HCT116 (cell line): ENCODE data around the gene ABRACL. TPM values are rescaled to one million over a fixed set of nuclear protein-coding genes. Genes with fewer than 3 reads are reported as not detected.

Experiments used
- ATAC-seq: fragments of 200-7000 bp; cut with Tn5 transposase; 2 replicates; pipeline ENCODE4 v1.9.1; 2020; ENCODE audit warnings: mild to moderate bottlenecking, moderate library complexity
- BruUV-seq: library from RNA; stranded (reverse); fragments of 400-500 nt; replicated peaks from 2 replicates; lab custom pipeline; 2021; lab: Mats Ljungman, UMichigan
- CTCF ChIA-PET: fragments of 300-600 bp; sonication (Branson Sonifier 250); formaldehyde crosslinking; loops from one replicate; lab custom pipeline; 2021; ENCODE audit warnings: antibody characterized with exemption; lab: Charles Lee
- POLR2A ChIA-PET: fragments of 300-600, 350-600 bp; sonication (Branson Sonifier 250); formaldehyde crosslinking; loops from one replicate; lab custom pipeline; 2021; ENCODE audit warnings: antibody characterized with exemption; lab: Charles Lee
- RAD21 ChIA-PET, 2 experiments: fragments of 300-600 bp; sonication (Branson Sonifier 250); formaldehyde crosslinking; loops; one replicate each; lab custom pipeline; 2023; ENCODE audit warnings: low total read pairs in 2 of 2; ENCODE audit not compliant: uncharacterized antibody in 2 of 2, unreplicated experiment in 2 of 2, low non-redundant PET in 1 of 2; lab: Charles Lee
- DNase-seq: peaks from one replicate; pipeline ENCODE4 v3.0.0-alpha.2; 2010; ENCODE audit warnings: low read depth, low spot score
- H2AFZ ChIP-seq: fragments of 200-600 bp; shearing (Covaris generic), sonication (generic); 2 replicates; pipeline ENCODE4 v1.6.1; 2017; ENCODE audit warnings: low read depth, mixed run types, mixed read lengths, antibody characterized with exemption, low read length; ENCODE audit not compliant: poor library complexity, severe bottlenecking
- H3K27ac ChIP-seq: 2 replicates; pipeline ENCODE4 v1.5.1; 2012; ENCODE audit warnings: low read depth, low read length
- H3K27me3 ChIP-seq: fragments of 200-600 bp; sonication (generic); 2 replicates; pipeline ENCODE4 v1.6.1; 2016; ENCODE audit warnings: mixed run types, low read length, mixed read lengths; ENCODE audit not compliant: insufficient read depth
- H3K36me3 ChIP-seq, 2 experiments: fragments of 200-500 bp in 1 of 2; fragments of 200-600 bp in 1 of 2; sonication (Bioruptor generic) in 1 of 2; sonication (generic) in 1 of 2; 2 replicates each; pipeline versions ENCODE4 v1.5.1 to v1.6.1; 2014 to 2016; ENCODE audit warnings: low read length in 2 of 2, inconsistent platforms in 1 of 2, mixed read lengths in 1 of 2, mixed run types in 1 of 2; ENCODE audit not compliant: insufficient read depth in 2 of 2, control insufficient read depth in 1 of 2
- H3K4me1 ChIP-seq, 2 experiments: fragments of 200-600 bp in 1 of 2; sonication (generic) in 1 of 2; 2 replicates each; pipeline versions ENCODE4 v1.5.1 to v1.6.1; 2012 to 2017; ENCODE audit warnings: low read length in 2 of 2, inconsistent platforms in 1 of 2, mild to moderate bottlenecking in 1 of 2, mixed read lengths in 1 of 2, mixed run types in 1 of 2, moderate library complexity in 1 of 2; ENCODE audit not compliant: insufficient read depth in 2 of 2, control insufficient read depth in 1 of 2
- H3K4me2 ChIP-seq: fragments of 200-600 bp; sonication (generic); 2 replicates; pipeline ENCODE4 v1.6.1; 2017; ENCODE audit warnings: mixed run types, low read length, mixed read lengths
- H3K4me3 ChIP-seq, 2 experiments: fragments of 200-600 bp in 1 of 2; sonication (generic) in 1 of 2; replicated peaks in 1 of 2; 2 replicates each; pipeline ENCODE4 v1.5.1; 2011 to 2016; ENCODE audit warnings: low read length in 2 of 2, control low read depth in 1 of 2, low read depth in 1 of 2, mild to moderate bottlenecking in 1 of 2, mixed read lengths in 1 of 2, mixed run types in 1 of 2
- H3K79me2 ChIP-seq: fragments of 200-600 bp; sonication (generic); 2 replicates; pipeline ENCODE4 v1.6.1; 2017; ENCODE audit warnings: mild to moderate bottlenecking, mixed run types, low read length, moderate library complexity, mixed read lengths; ENCODE audit not compliant: insufficient read depth
- H3K9ac ChIP-seq: fragments of 200-600 bp; sonication (generic); 2 replicates; pipeline ENCODE4 v1.6.1; 2016; ENCODE audit warnings: low read length, mixed read lengths
- H3K9me2 ChIP-seq: fragments of 200-600 bp; sonication (generic), shearing (Covaris generic); 2 replicates; pipeline ENCODE4 v1.6.1; 2017; ENCODE audit warnings: mixed run types, mild to moderate bottlenecking, moderate library complexity; ENCODE audit not compliant: insufficient read depth
- H3K9me3 ChIP-seq, 2 experiments: fragments of 200-500 bp in 1 of 2; fragments of 200-600 bp in 1 of 2; sonication (Bioruptor generic) in 1 of 2; sonication (generic) in 1 of 2; 2 replicates each; pipeline ENCODE4 v1.6.1; 2014 to 2017; ENCODE audit warnings: low read length in 2 of 2, mixed read lengths in 2 of 2, inconsistent platforms in 1 of 2, low read depth in 1 of 2, mild to moderate bottlenecking in 1 of 2, mixed run types in 1 of 2, moderate library complexity in 1 of 2; ENCODE audit not compliant: control insufficient read depth in 1 of 2, insufficient read depth in 1 of 2
- H4K20me1 ChIP-seq: fragments of 200-600 bp; sonication (generic), shearing (Covaris generic); 2 replicates; pipeline ENCODE4 v1.6.1; 2017; ENCODE audit warnings: mixed run types, mild to moderate bottlenecking, moderate library complexity; ENCODE audit not compliant: insufficient read depth
- CBX3 ChIP-seq: IDR thresholded peaks from 2 replicates; pipeline ENCODE4 v1.6.1; 2012; ENCODE audit warnings: low read depth
- CEBPB ChIP-seq: IDR thresholded peaks from 2 replicates; pipeline ENCODE4 v1.6.1; 2012; ENCODE audit warnings: low read depth
- ELF1 ChIP-seq: IDR thresholded peaks from 2 replicates; pipeline ENCODE4 v1.6.1; 2012; ENCODE audit warnings: low read depth, borderline replicate concordance
- FOSL1 ChIP-seq: IDR thresholded peaks from 2 replicates; pipeline ENCODE4 v1.6.1; 2012; ENCODE audit warnings: low read depth
- RAD21 ChIP-seq: IDR thresholded peaks from 2 replicates; pipeline ENCODE4 v1.6.1; 2012; ENCODE audit warnings: low read depth, mild to moderate bottlenecking
- SIN3A ChIP-seq: IDR thresholded peaks from 2 replicates; pipeline ENCODE4 v1.6.1; 2012; ENCODE audit warnings: low read depth
- SP1 ChIP-seq: IDR thresholded peaks from 2 replicates; pipeline ENCODE4 v1.6.1; 2012; ENCODE audit warnings: low read depth
- SRF ChIP-seq: IDR thresholded peaks from 2 replicates; pipeline ENCODE4 v1.6.1; 2012; ENCODE audit warnings: low read depth
- TCF7L2 ChIP-seq: IDR thresholded peaks from 2 replicates; pipeline ENCODE4 v1.7.0; 2011; ENCODE audit warnings: borderline replicate concordance, inconsistent platforms; ENCODE audit not compliant: insufficient read depth, insufficient read length; ENCODE audit errors: extremely low read depth
- YY1 ChIP-seq: IDR thresholded peaks from 2 replicates; pipeline ENCODE4 v1.6.1; 2011; ENCODE audit warnings: low read length, low read depth, moderate library complexity, mild to moderate bottlenecking; ENCODE audit not compliant: insufficient replicate concordance; ENCODE audit errors: extremely low read depth
- intact Hi-C: fragments of 100-400 bp; cut with micrococcal nuclease; formaldehyde crosslinking; loops from 2 replicates; pipeline ENCODE4 v1.10.0; 2022
- total RNA-seq: library from RNA; stranded (reverse); gene quantifications from one replicate; pipeline ENCODE4 v1.2.1, GENCODE V29; 2021; ENCODE audit not compliant: unreplicated experiment
- TF ChIP-seq, protein P1 (sequence below): IDR thresholded peaks from 2 replicates; pipeline ENCODE4 v1.6.1; 2012
- TF ChIP-seq, protein P2 (sequence below): IDR thresholded peaks from 2 replicates; pipeline ENCODE4 v1.6.1; 2011; ENCODE audit warnings: mild to moderate bottlenecking, low read length, moderate library complexity; ENCODE audit not compliant: insufficient replicate concordance; ENCODE audit errors: extremely low read depth

ABRACL gene
- total RNA-seq, 1 experiment from 2014 or later: 47.4 TPM

DNA sequence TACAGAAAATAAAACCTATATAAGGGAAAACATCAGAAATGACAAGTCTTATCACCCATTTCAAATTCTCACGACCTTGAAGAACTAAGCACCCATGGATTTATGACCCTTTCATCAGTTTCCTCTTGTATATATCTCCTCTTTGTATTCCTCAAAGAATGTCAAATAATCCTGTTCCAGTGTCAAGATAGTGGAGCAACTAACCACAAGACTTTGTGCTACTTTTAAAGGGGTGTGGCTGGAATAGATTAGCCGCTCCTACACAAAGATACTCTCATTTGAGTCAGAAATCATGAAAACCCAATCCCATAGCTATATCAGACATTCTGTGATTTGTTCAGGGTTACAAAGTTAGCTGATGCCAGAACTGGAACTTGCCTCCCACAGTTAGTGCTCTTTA lies 47.1 kb upstream of the ABRACL start (continued):
- TF ChIP-seq, protein P1, sequence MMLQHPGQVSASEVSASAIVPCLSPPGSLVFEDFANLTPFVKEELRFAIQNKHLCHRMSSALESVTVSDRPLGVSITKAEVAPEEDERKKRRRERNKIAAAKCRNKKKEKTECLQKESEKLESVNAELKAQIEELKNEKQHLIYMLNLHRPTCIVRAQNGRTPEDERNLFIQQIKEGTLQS: no peak
- no peak for TF ChIP-seq FOSL1
- TF ChIP-seq SP1: no peak
- TF ChIP-seq ELF1: no peak
- TF ChIP-seq RAD21: no peak
- no peak for TF ChIP-seq CBX3
- TF ChIP-seq SRF: no peak
- TF ChIP-seq, protein P2, sequence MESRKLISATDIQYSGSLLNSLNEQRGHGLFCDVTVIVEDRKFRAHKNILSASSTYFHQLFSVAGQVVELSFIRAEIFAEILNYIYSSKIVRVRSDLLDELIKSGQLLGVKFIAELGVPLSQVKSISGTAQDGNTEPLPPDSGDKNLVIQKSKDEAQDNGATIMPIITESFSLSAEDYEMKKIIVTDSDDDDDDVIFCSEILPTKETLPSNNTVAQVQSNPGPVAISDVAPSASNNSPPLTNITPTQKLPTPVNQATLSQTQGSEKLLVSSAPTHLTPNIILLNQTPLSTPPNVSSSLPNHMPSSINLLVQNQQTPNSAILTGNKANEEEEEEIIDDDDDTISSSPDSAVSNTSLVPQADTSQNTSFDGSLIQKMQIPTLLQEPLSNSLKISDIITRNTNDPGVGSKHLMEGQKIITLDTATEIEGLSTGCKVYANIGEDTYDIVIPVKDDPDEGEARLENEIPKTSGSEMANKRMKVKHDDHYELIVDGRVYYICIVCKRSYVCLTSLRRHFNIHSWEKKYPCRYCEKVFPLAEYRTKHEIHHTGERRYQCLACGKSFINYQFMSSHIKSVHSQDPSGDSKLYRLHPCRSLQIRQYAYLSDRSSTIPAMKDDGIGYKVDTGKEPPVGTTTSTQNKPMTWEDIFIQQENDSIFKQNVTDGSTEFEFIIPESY: no peak

- Histone ChIP-seq H3K9ac (peak overlapping the region; percentile 88), H3K4me3 (peak overlapping the region; percentile 81 to 83), H3K27ac (no peak overlapping the region), H3K9me3 (no peaks in the 10 kb centered on the region), H3K79me2 (peaks cover 63% of the 10 kb centered on the region), H3K4me1 (peaks cover 16 to 36% of the 10 kb centered on the region in 2 experiments; a peak in 3 of 4 replicates), H3K36me3 (no peaks in the 10 kb centered on the region), H3K9me2 (no peaks in the 10 kb centered on the region)
- BruUV-seq: no TSS peak
- CTCF ChIA-PET: interaction anchor here (1.2 to 1.4 kb wide), 2 partner anchors 12 to 20 kb away, joined by 4 read pairs; no protein-coding TSS in a partner anchor
- TF ChIP-seq CEBPB (no peak), TCF7L2 (no peak), ELF1 (no peak), YY1 (no peak), SIN3A (0 out of 2 replicates have a peak, but pooled peaks have one; percentile 20)
- TF ChIP-seq, all 23 proteins: peak for 1
- Histone ChIP-seq H2AFZ (no peak overlapping the region), H3K4me2 (peak overlapping the region; percentile 77), H4K20me1 (peaks cover 4% of the 10 kb centered on the region; the same call in 1 of the 2 replicates), H3K27me3 (no peaks in the 10 kb centered on the region)
- intact Hi-C loops: loop anchor here (10.0 kb wide), 1 partner anchor 378 kb away; no protein-coding TSS in a partner anchor
- ChIA-PET POLR2A (interaction anchor here (1.2 kb wide), 1 partner anchor 11 kb away, joined by 3 read pairs; no protein-coding TSS in a partner anchor), RAD21 (no interaction called here)
- ATAC-seq (no peak), DNase-seq (no peak)
Observed at GRCh38 chr6:138986578-138986977, 42.0 kb upstream of the ABRACL start.
